Esophagus squamous epithelium (tissue), 5 donors: ENCODE measurements around the gene VAMP7. TPM values are rescaled to one million over a fixed set of nuclear protein-coding genes. Genes with fewer than 3 reads are reported as not detected.
"Not testable (repeated sequence)": the region's sequence is repeated elsewhere in the genome, so short reads cannot be mapped to it uniquely, and the experiment has no call there.

Source experiments
- DNase-seq: peaks from one replicate; lab custom pipeline; 2025; lab: John Stamatoyannopoulos, UW
- H3K27ac ChIP-seq, 4 donors: fragments of 200-600 bp; sonication (generic); one replicate each; pipeline ENCODE4 v1.5.1; 2016 to 2019; ENCODE audit warnings: mild to moderate bottlenecking in 1 of 4
- H3K27me3 ChIP-seq, 4 donors: fragments of 200-600 bp; sonication (generic); 1 replicate in 3 of 4; 2 replicates in 1 of 4; pipeline versions ENCODE4 v1.5.1 to v1.6.0; 2017 to 2021; ENCODE audit warnings: antibody characterized with exemption in 1 of 4
- H3K36me3 ChIP-seq, 3 donors: fragments of 200-600 bp; sonication (generic); one replicate each; pipeline ENCODE4 v1.5.1; 2016 to 2019
- H3K4me1 ChIP-seq, 3 donors: fragments of 200-600 bp; sonication (generic); one replicate each; pipeline ENCODE4 v1.5.1; 2017 to 2019
- H3K4me3 ChIP-seq, 4 donors: fragments of 200-600 bp; sonication (generic); 1 replicate in 3 of 4; 2 replicates in 1 of 4; pipeline ENCODE4 v1.5.1; 2016 to 2019; ENCODE audit warnings: mild to moderate bottlenecking in 2 of 4, moderate library complexity in 1 of 4
- H3K9me3 ChIP-seq, 3 donors: fragments of 200-600 bp; sonication (generic); one replicate each; pipeline ENCODE4 v1.5.1; 2016 to 2019
- POLR2A ChIP-seq, 4 donors: fragments of 450-650 bp; IDR thresholded peaks; one replicate each; pipeline ENCODE4 v1.6.1; 2017; ENCODE audit warnings: antibody characterized with exemption in 4 of 4, mild to moderate bottlenecking in 4 of 4, moderate library complexity in 3 of 4
- WGBS, 2 donors: methylation state at CpG; one replicate each; pipeline ENCODE4 v1.1.5; 2018; 5-methylcytosine and 5-hydroxymethylcytosine counted together
- intact Hi-C: fragments of 100-400 bp; cut with DNase I; formaldehyde crosslinking; loops from one replicate; pipeline ENCODE4 v1.15.0; 2022
- total RNA-seq, 4 donors: library from RNA; depleted of rRNA; stranded (reverse); fragments of >200 nt; gene quantifications; one replicate each; pipeline ENCODE4 v1.1.0, GENCODE V29; 2016
- TF ChIP-seq, protein P1 (sequence below), 6 experiments: fragments of 450-650 bp in 4 of 6; fragments of 200-600 bp in 2 of 6; sonication (generic) in 2 of 6; IDR thresholded peaks; one replicate each; pipeline ENCODE4 v1.5.1; 2016 to 2019; ENCODE audit warnings: antibody characterized with exemption in 6 of 6, mild to moderate bottlenecking in 4 of 6, moderate library complexity in 4 of 6
- donor health status: DM: yes; HTN: yes; CAD: no.

Gene VAMP7, protein sequence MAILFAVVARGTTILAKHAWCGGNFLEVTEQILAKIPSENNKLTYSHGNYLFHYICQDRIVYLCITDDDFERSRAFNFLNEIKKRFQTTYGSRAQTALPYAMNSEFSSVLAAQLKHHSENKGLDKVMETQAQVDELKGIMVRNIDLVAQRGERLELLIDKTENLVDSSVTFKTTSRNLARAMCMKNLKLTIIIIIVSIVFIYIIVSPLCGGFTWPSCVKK
- 10 to 100 TPM; 25.6 to 41.7 (median 28.2) TPM for total RNA-seq

DNA sequence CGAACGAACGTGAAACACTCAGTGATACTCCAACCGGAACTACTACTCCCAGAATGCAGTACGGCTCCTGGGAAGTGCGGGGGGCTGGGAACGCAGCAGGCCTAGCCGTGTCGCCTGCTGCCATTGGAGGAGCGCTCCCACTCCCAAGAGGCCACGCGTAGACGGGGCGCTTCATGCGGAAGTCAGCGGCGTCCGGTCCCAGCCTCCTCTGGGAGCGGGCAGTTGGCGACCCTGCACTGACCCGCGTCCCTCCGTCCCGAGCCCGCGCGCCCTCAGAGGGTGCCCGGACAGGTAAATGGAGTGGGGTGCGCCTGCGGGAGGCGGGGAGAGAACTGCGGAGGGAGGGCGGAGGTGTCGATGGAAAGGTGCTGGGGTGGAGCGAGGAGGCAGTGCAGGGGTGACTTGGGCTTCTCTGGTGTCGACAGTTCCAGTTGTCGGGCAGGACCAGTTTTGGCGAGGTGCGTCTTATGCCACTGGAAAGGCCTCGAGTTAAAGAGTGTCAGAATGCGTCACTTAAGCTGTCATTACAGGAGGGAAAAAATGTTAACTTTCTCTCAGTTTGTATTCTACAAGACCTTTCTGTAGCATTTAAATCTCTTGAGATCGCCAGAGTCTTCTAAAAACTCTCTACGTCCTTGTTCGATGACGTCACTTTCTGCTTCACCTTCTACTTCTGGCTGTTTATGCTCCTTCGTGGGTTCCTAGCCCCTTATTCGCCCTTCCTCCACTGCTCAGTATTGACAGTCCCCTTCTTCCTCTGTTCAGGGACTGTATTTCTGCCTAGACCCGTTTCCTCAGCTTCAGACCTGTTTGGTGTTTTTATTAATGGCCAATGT, at the start of gene VAMP7:
TSS of gene VAMP7 (plus strand) at position 188 of the 836 bp plus-strand sequence. CDS start 8,122 bp downstream, outside the sequence.
- Histone ChIP-seq H3K36me3 (no peaks in the 10 kb centered on the region), H3K27me3 (no peaks in the 10 kb centered on the region), H3K4me1 (peaks cover 0 to 12% (median 0%) of the 10 kb centered on the region in 3 donors), H3K9me3 (no peaks in the 10 kb centered on the region), H3K4me3 (peak within 1 kb of the TSS; percentile 50 to 82 (median 64)), H3K27ac (peak within 1 kb of the TSS; percentile 79 to 88 (median 84))
- intact Hi-C loops, result no loop called here
- 32 to 43% methylated on average over 24 to 35 of the region's 48 CpGs for WGBS, 2 donors
- peak; percentile 48 for DNase-seq
- peak in 3 of 4 donors; percentile 18 to 73 (median 46) for TF ChIP-seq POLR2A (IDR thresholded peaks at IDR 0.05)
- TF ChIP-seq, protein P1, sequence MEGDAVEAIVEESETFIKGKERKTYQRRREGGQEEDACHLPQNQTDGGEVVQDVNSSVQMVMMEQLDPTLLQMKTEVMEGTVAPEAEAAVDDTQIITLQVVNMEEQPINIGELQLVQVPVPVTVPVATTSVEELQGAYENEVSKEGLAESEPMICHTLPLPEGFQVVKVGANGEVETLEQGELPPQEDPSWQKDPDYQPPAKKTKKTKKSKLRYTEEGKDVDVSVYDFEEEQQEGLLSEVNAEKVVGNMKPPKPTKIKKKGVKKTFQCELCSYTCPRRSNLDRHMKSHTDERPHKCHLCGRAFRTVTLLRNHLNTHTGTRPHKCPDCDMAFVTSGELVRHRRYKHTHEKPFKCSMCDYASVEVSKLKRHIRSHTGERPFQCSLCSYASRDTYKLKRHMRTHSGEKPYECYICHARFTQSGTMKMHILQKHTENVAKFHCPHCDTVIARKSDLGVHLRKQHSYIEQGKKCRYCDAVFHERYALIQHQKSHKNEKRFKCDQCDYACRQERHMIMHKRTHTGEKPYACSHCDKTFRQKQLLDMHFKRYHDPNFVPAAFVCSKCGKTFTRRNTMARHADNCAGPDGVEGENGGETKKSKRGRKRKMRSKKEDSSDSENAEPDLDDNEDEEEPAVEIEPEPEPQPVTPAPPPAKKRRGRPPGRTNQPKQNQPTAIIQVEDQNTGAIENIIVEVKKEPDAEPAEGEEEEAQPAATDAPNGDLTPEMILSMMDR (IDR thresholded peaks at IDR 0.05), result peak in 1 of 6 experiments; percentile 4

DNA sequence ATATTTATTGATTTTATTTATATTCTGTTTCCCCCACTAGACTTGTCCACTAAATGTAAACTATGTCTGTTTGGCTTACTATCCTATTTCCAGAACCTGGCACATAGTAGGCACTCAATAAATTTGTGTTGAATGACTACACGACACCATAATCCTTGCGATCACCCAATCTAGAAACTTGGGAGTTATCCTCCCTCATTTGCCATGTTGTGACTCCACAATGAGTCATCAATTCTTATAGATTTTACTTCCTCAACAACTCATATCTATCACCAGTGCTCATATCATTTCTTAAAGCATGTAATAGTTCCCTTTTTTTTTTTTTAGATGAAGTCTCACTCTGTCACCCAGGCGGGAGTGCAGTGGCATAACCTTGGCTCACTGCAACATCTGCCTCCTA, 39.9 kb upstream of the VAMP7 start:
- Histone ChIP-seq H3K27me3 (no peaks in the 10 kb centered on the region), H3K27ac (no peak overlapping the region), H3K4me1 (no peaks in the 10 kb centered on the region), H3K36me3 (no peaks in the 10 kb centered on the region), H3K9me3 (peaks cover 0 to 7% (median 0%) of the 10 kb centered on the region in 3 donors), H3K4me3 (no peak overlapping the region)
- DNase-seq, result no peak
- 53 to 64% methylated on average over 3 of the region's 3 CpGs for WGBS, 2 donors
- TF ChIP-seq POLR2A (IDR thresholded peaks at IDR 0.05), result no peak
- TF ChIP-seq, protein P1 (IDR thresholded peaks at IDR 0.05), result no peak
- intact Hi-C loops, result no loop called here

DNA sequence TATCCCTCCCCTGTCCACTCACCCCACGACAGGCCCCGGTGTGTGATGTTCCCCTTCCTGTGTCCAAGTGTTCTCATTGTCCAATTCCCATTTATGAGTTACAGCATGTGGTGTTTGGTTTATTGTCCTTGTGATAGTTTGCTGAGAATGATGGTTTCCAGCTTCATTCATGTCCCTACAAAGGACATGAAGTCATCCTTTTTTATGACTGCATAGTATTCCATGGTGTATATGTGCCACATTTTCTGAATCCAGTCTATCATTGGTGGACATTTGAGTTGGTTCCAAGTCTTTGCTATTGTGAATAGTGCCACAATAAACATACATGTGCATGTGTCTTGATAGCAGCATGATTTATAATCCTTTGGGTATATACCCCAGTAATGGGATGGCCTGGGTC, 29.4 kb upstream of the VAMP7 start:
- H3K27me3 ChIP-seq, H3K4me1 ChIP-seq, intact Hi-C loops, H3K27ac ChIP-seq, DNase-seq, H3K9me3 ChIP-seq, H3K4me3 ChIP-seq, H3K36me3 ChIP-seq: not testable (repeated sequence)
- WGBS, 2 donors, result 81 to 88% methylated on average over 2 of the region's 2 CpGs

DNA sequence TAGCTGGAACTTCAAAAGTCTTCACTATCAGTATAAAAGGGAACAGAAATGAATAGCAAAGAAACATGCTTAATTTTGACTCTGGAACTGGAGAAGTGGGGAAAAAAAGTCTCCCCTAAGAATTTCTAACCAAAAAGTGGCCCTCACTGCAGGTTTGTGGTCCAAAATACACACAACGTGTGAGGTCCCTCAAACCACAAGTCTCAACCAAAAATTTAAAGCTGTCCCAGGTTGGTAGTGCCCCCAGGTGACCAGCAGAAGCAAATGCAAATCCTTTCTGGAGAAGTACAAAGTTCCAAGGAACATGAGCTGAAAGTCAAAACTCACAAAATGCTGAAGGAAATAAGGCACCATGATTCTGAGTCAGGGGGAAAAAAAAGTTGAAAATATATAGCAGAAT, 23.6 kb upstream of the VAMP7 start:
- Histone ChIP-seq H3K4me1 (no peaks in the 10 kb centered on the region), H3K9me3 (no peaks in the 10 kb centered on the region), H3K4me3 (no peak overlapping the region), H3K27ac (no peak overlapping the region), H3K27me3 (no peaks in the 10 kb centered on the region), H3K36me3 (no peaks in the 10 kb centered on the region)
- no peak for DNase-seq
- intact Hi-C loops, result no loop called here
- TF ChIP-seq POLR2A (IDR thresholded peaks at IDR 0.05), result no peak
- TF ChIP-seq, protein P1 (IDR thresholded peaks at IDR 0.05), result peak in 1 of 6 experiments; percentile 22
- 0% methylated on average over 1 of the region's 1 CpG for WGBS, 2 donors

DNA sequence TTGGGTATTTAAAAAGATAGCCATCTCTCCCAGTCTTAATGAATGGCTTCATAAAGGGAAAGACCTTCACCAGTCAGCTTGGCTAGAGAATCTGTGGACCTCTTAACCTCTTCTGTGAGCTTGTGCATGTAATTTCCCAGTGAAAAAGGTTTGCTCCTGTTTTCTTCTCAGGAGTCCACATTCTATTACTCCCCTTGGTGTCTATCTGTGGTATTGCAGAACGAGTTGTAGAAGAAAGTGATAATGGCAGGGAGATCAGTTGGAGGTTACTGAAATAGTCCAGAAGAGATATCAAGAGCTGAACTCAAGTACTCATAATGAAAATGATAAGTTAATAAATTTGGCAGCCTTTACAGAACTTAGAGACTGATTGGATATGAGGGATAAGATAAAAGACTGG, 16.5 kb upstream of the VAMP7 start:
- Histone ChIP-seq H3K4me3 (no peak overlapping the region), H3K9me3 (peaks cover 0 to 10% (median 0%) of the 10 kb centered on the region in 3 donors), H3K36me3 (no peaks in the 10 kb centered on the region), H3K27ac (no peak overlapping the region), H3K4me1 (no peaks in the 10 kb centered on the region), H3K27me3 (no peaks in the 10 kb centered on the region)
- 14 to 30% methylated on average over 1 of the region's 1 CpG for WGBS, 2 donors
- intact Hi-C loops, result no loop called here
- TF ChIP-seq, protein P1 (IDR thresholded peaks at IDR 0.05), result peak in 1 of 6 experiments; percentile 25
- no peak for TF ChIP-seq POLR2A (IDR thresholded peaks at IDR 0.05)
- DNase-seq, result no peak
